ENCODE measurements around the gene MYO18A.
A peak's percentile ranks its signal among the peaks of the same experiment; 100 is the strongest.

Gene MYO18A

DNA sequence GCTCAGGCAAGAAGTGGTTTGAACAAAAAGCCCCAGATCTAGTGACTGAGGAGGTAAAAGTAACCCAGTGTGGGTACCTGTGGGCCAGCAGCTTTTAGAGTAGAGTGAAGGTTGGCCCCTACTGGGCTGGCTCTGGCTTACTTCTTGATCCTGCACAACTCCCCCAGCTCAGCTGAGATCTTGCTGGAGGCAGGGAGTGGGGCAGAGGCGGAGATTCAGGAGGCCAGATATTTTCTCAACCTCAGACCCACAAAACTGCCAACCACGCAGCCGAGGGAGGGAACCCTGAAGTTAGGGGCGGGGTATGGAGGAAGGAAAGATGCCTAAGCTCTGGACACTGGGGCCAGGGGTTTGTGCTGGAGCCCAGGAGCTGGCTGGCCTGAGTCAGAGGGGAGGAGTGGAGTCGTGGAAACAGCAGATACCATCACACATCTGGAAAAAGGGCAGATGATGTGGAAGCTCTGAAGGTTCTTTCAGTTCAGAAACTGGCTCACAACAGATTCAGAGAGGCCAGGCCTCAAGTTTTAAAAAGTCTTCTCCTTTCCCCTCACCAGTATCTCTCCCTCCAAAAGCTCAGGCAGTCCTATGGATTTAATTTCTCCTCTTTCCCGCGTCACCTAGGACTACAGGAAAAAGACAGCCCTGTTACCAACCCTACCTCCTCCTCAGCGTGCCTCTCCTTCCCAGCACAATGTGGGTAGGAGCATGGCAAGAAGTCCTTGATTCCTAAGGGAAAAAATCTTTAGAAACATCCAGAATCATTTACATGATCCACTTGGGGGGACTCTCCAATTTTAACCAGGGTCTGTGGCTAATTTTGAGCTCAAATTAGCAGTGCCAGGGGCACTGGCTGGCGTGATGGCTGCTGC is 48.1 kb downstream of the MYO18A start (continued):
- no peak for TF ChIP-seq ZSCAN4 (tag by site-specific recombination; IDR thresholded peaks at IDR 0.05)
- TF ChIP-seq, protein P1, sequence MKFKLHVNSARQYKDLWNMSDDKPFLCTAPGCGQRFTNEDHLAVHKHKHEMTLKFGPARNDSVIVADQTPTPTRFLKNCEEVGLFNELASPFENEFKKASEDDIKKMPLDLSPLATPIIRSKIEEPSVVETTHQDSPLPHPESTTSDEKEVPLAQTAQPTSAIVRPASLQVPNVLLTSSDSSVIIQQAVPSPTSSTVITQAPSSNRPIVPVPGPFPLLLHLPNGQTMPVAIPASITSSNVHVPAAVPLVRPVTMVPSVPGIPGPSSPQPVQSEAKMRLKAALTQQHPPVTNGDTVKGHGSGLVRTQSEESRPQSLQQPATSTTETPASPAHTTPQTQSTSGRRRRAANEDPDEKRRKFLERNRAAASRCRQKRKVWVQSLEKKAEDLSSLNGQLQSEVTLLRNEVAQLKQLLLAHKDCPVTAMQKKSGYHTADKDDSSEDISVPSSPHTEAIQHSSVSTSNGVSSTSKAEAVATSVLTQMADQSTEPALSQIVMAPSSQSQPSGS (tag by site-specific recombination; IDR thresholded peaks at IDR 0.05; ENCODE audit: low read depth) = no peak
- no peak for TF ChIP-seq PBX3 (CRISPR knock-in tag; IDR thresholded peaks at IDR 0.05)
- peak; percentile 61 for TF ChIP-seq ZNF341 (tag by site-specific recombination; IDR thresholded peaks at IDR 0.05; ENCODE audit: low read depth)
- TF ChIP-seq, protein P2, sequence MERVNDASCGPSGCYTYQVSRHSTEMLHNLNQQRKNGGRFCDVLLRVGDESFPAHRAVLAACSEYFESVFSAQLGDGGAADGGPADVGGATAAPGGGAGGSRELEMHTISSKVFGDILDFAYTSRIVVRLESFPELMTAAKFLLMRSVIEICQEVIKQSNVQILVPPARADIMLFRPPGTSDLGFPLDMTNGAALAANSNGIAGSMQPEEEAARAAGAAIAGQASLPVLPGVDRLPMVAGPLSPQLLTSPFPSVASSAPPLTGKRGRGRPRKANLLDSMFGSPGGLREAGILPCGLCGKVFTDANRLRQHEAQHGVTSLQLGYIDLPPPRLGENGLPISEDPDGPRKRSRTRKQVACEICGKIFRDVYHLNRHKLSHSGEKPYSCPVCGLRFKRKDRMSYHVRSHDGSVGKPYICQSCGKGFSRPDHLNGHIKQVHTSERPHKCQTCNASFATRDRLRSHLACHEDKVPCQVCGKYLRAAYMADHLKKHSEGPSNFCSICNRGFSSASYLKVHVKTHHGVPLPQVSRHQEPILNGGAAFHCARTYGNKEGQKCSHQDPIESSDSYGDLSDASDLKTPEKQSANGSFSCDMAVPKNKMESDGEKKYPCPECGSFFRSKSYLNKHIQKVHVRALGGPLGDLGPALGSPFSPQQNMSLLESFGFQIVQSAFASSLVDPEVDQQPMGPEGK (tag by site-specific recombination; IDR thresholded peaks at IDR 0.05) = no peak
- TF ChIP-seq ZNF449 (tag by site-specific recombination; IDR thresholded peaks at IDR 0.05) = peak; percentile 62; the same call in 1 of the 2 replicates
- no peak for TF ChIP-seq ZNF677 (tag by site-specific recombination; IDR thresholded peaks at IDR 0.05)
- TF ChIP-seq ZNF571 (tag by site-specific recombination; IDR thresholded peaks at IDR 0.05) = no peak
- TF ChIP-seq ZFP69B (tag by site-specific recombination; IDR thresholded peaks at IDR 0.05) = no peak
- TF ChIP-seq, protein P3, sequence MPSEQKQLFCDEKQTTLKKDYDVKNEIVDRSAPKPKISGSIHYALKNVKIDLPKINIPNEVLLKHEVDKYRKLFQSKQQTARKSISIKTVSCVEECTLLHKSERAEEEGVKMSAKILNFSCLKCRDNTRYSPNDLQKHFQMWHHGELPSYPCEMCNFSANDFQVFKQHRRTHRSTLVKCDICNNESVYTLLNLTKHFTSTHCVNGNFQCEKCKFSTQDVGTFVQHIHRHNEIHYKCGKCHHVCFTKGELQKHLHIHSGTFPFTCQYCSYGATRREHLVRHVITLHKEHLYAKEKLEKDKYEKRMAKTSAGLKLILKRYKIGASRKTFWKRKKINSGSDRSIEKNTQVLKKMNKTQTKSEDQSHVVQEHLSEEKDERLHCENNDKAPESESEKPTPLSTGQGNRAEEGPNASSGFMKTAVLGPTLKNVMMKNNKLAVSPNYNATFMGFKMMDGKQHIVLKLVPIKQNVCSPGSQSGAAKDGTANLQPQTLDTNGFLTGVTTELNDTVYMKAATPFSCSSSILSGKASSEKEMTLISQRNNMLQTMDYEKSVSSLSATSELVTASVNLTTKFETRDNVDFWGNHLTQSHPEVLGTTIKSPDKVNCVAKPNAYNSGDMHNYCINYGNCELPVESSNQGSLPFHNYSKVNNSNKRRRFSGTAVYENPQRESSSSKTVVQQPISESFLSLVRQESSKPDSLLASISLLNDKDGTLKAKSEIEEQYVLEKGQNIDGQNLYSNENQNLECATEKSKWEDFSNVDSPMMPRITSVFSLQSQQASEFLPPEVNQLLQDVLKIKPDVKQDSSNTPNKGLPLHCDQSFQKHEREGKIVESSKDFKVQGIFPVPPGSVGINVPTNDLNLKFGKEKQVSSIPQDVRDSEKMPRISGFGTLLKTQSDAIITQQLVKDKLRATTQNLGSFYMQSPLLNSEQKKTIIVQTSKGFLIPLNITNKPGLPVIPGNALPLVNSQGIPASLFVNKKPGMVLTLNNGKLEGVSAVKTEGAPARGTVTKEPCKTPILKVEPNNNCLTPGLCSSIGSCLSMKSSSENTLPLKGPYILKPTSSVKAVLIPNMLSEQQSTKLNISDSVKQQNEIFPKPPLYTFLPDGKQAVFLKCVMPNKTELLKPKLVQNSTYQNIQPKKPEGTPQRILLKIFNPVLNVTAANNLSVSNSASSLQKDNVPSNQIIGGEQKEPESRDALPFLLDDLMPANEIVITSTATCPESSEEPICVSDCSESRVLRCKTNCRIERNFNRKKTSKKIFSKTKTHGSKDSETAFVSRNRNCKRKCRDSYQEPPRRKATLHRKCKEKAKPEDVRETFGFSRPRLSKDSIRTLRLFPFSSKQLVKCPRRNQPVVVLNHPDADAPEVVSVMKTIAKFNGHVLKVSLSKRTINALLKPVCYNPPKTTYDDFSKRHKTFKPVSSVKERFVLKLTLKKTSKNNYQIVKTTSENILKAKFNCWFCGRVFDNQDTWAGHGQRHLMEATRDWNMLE (tag by site-specific recombination; conservative IDR thresholded peaks at IDR 0.05; ENCODE audit: low read depth) = no peak
- no peak for TF ChIP-seq ZNF621 (tag by site-specific recombination; IDR thresholded peaks at IDR 0.05)
- TF ChIP-seq ZNF174 (tag by site-specific recombination; IDR thresholded peaks at IDR 0.05) = no peak
- TF ChIP-seq EGR2 (tag by site-specific recombination; IDR thresholded peaks at IDR 0.05; ENCODE audit: low read depth) = peak; percentile 61
- TF ChIP-seq, protein P4, sequence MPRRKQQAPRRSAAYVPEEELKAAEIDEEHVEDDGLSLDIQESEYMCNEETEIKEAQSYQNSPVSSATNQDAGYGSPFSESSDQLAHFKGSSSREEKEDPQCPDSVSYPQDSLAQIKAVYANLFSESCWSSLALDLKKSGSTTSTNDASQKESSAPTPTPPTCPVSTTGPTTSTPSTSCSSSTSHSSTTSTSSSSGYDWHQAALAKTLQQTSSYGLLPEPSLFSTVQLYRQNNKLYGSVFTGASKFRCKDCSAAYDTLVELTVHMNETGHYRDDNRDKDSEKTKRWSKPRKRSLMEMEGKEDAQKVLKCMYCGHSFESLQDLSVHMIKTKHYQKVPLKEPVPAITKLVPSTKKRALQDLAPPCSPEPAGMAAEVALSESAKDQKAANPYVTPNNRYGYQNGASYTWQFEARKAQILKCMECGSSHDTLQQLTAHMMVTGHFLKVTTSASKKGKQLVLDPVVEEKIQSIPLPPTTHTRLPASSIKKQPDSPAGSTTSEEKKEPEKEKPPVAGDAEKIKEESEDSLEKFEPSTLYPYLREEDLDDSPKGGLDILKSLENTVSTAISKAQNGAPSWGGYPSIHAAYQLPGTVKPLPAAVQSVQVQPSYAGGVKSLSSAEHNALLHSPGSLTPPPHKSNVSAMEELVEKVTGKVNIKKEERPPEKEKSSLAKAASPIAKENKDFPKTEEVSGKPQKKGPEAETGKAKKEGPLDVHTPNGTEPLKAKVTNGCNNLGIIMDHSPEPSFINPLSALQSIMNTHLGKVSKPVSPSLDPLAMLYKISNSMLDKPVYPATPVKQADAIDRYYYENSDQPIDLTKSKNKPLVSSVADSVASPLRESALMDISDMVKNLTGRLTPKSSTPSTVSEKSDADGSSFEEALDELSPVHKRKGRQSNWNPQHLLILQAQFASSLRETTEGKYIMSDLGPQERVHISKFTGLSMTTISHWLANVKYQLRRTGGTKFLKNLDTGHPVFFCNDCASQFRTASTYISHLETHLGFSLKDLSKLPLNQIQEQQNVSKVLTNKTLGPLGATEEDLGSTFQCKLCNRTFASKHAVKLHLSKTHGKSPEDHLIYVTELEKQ (tag by site-specific recombination; IDR thresholded peaks at IDR 0.05; ENCODE audit: borderline replicate concordance) = no peak
- TF ChIP-seq ZNF707 (tag by site-specific recombination; IDR thresholded peaks at IDR 0.05) = no peak
- no peak for TF ChIP-seq ELK4 (IDR thresholded peaks at IDR 0.05; ENCODE audit: borderline replicate concordance, low read depth, low read length)
- no peak for TF ChIP-seq RBAK (tag by site-specific recombination; IDR thresholded peaks at IDR 0.05)
- no peak for TF ChIP-seq ZNF768 (tag by site-specific recombination; IDR thresholded peaks at IDR 0.05)

All from HEK293 (cell line).